H9 (cell line): ENCODE measurements around the gene KLHL28. TPM values are rescaled to one million over a fixed set of nuclear protein-coding genes. Genes with fewer than 3 reads are reported as not detected.

Experiments used
- DNase-seq: peaks from one replicate; pipeline ENCODE4 v3.0.0-alpha.2; 2017
- H2AFZ ChIP-seq: one replicate; pipeline ENCODE4 v1.6.1; 2013; ENCODE audit warnings: mild to moderate bottlenecking, low read length, control low read depth, moderate library complexity
- H2AK5ac ChIP-seq: 2 replicates; pipeline ENCODE4 v1.6.1; 2013; ENCODE audit warnings: low read length, control low read depth, mixed read lengths; ENCODE audit not compliant: insufficient read length
- H2BK120ac ChIP-seq: one replicate; pipeline ENCODE4 v1.6.1; 2013; ENCODE audit warnings: low read depth, mild to moderate bottlenecking, low read length, control low read depth, inconsistent platforms; ENCODE audit not compliant: poor library complexity, severe bottlenecking
- H2BK12ac ChIP-seq: 2 replicates; pipeline ENCODE4 v1.6.1; 2013; ENCODE audit warnings: low read length, control low read depth, mixed read lengths, low read depth; ENCODE audit not compliant: insufficient read length
- H2BK15ac ChIP-seq: 2 replicates; pipeline ENCODE4 v1.6.1; 2013; ENCODE audit warnings: low read depth, low read length, control low read depth
- H2BK20ac ChIP-seq: one replicate; pipeline ENCODE4 v1.6.1; 2013; ENCODE audit warnings: low read depth, mild to moderate bottlenecking, low read length, control low read depth, inconsistent platforms; ENCODE audit not compliant: poor library complexity, severe bottlenecking
- H2BK5ac ChIP-seq: 2 replicates; pipeline ENCODE4 v1.6.1; 2013; ENCODE audit warnings: low read length, control low read depth, mixed read lengths; ENCODE audit not compliant: insufficient read length
- H3K14ac ChIP-seq: 2 replicates; pipeline ENCODE4 v1.6.1; 2013; ENCODE audit warnings: low read length, control low read depth; ENCODE audit not compliant: insufficient read depth
- H3K18ac ChIP-seq: 2 replicates; pipeline ENCODE4 v1.6.1; 2013; ENCODE audit warnings: low read depth, mild to moderate bottlenecking, mixed read lengths, low read length, control low read depth; ENCODE audit not compliant: insufficient read length
- H3K23ac ChIP-seq: 2 replicates; pipeline ENCODE4 v1.6.1; 2013; ENCODE audit warnings: low read length, control low read depth, mixed read lengths, low read depth; ENCODE audit not compliant: insufficient read length
- H3K23me2 ChIP-seq: 2 replicates; pipeline ENCODE4 v1.6.1; 2013; ENCODE audit warnings: low read depth, mild to moderate bottlenecking, mixed read lengths, low read length, control low read depth; ENCODE audit not compliant: insufficient read length, poor library complexity, severe bottlenecking
- H3K27ac ChIP-seq: 2 replicates; pipeline ENCODE4 v1.5.1; 2013; ENCODE audit warnings: low read length, control low read depth, mixed read lengths, low read depth; ENCODE audit not compliant: insufficient read length
- H3K27me3 ChIP-seq: 2 replicates; pipeline ENCODE4 v1.6.1; 2013; ENCODE audit warnings: low read length, control low read depth, inconsistent platforms; ENCODE audit not compliant: insufficient read depth
- H3K4ac ChIP-seq: 2 replicates; pipeline ENCODE4 v1.6.1; 2013; ENCODE audit warnings: low read depth, mild to moderate bottlenecking, control low read depth, inconsistent platforms, low read length, moderate library complexity
- H3K4me1 ChIP-seq: 2 replicates; pipeline ENCODE4 v1.6.1; 2013; ENCODE audit warnings: low read length, control low read depth, inconsistent platforms; ENCODE audit not compliant: insufficient read depth
- H3K4me2 ChIP-seq: 2 replicates; pipeline ENCODE4 v1.6.1; 2013; ENCODE audit warnings: low read length, control low read depth, mixed read lengths; ENCODE audit not compliant: insufficient read length, insufficient read depth
- H3K56ac ChIP-seq: 2 replicates; pipeline ENCODE4 v1.6.1; 2013; ENCODE audit warnings: low read depth, mild to moderate bottlenecking, mixed read lengths, low read length, control low read depth; ENCODE audit not compliant: insufficient read length
- H3K79me1 ChIP-seq: 2 replicates; pipeline ENCODE4 v1.6.1; 2013; ENCODE audit warnings: low read depth, mild to moderate bottlenecking, moderate library complexity, low read length, control low read depth, inconsistent platforms; ENCODE audit not compliant: insufficient read depth, poor library complexity, severe bottlenecking
- H3K79me2 ChIP-seq: 2 replicates; pipeline ENCODE4 v1.6.1; 2013; ENCODE audit warnings: low read length, control low read depth, inconsistent platforms; ENCODE audit not compliant: insufficient read depth
- H3K9ac ChIP-seq: 2 replicates; pipeline ENCODE4 v1.6.1; 2013; ENCODE audit warnings: low read length, control low read depth, mixed read lengths; ENCODE audit not compliant: insufficient read length; ENCODE audit errors: extremely low read depth
- H3K9me3 ChIP-seq: one replicate; pipeline ENCODE4 v1.6.1; 2013; ENCODE audit warnings: low read depth, low read length, inconsistent platforms; ENCODE audit not compliant: control insufficient read depth
- H3T11ph ChIP-seq: one replicate; pipeline ENCODE4 v1.6.1; 2013; ENCODE audit warnings: mild to moderate bottlenecking, low read length, control low read depth, inconsistent platforms
- H4K20me1 ChIP-seq: one replicate; pipeline ENCODE4 v1.6.1; 2013; ENCODE audit not compliant: control insufficient read depth, insufficient read length, insufficient read depth
- H4K5ac ChIP-seq: 2 replicates; pipeline ENCODE4 v1.6.1; 2013; ENCODE audit warnings: low read depth, mild to moderate bottlenecking, mixed read lengths, low read length, control low read depth; ENCODE audit not compliant: insufficient read length
- H4K8ac ChIP-seq: replicated peaks from 2 replicates; pipeline ENCODE4 v1.6.1; 2013; ENCODE audit warnings: low read length, control low read depth, mixed read lengths, low read depth; ENCODE audit not compliant: insufficient read length
- H4K91ac ChIP-seq: 2 replicates; pipeline ENCODE4 v1.6.1; 2013; ENCODE audit warnings: low read depth, mild to moderate bottlenecking, moderate library complexity, mixed read lengths, low read length, control low read depth; ENCODE audit not compliant: insufficient read length
- H3K27ac Mint-ChIP-seq, 3 experiments: 2 replicates in 2 of 3; 3 replicates in 1 of 3; pipeline ENCODE4 v1.8.0; 2020 to 2021; ENCODE audit warnings: mixed read lengths in 3 of 3, mild to moderate bottlenecking in 1 of 3, moderate library complexity in 1 of 3
- H3K27me3 Mint-ChIP-seq: 2 replicates; pipeline ENCODE4 v1.8.0; 2021; ENCODE audit warnings: low read depth, mild to moderate bottlenecking, moderate library complexity, mixed read lengths
- H3K36me3 Mint-ChIP-seq, 3 experiments: 2 replicates in 2 of 3; 3 replicates in 1 of 3; pipeline ENCODE4 v1.8.0; 2020 to 2021; ENCODE audit warnings: low read depth in 3 of 3, mixed read lengths in 3 of 3; ENCODE audit not compliant: insufficient read depth in 1 of 3
- H3K4me1 Mint-ChIP-seq, 2 experiments: 2 replicates each; pipeline ENCODE4 v1.8.0; 2020; ENCODE audit warnings: mixed read lengths in 2 of 2
- H3K4me3 Mint-ChIP-seq, 2 experiments: 2 replicates in 1 of 2; 3 replicates in 1 of 2; pipeline ENCODE4 v1.8.0; 2020 to 2021; ENCODE audit warnings: mild to moderate bottlenecking in 2 of 2, mixed read lengths in 2 of 2, moderate library complexity in 1 of 2
- H3K9me3 Mint-ChIP-seq, 2 experiments: 2 replicates in 1 of 2; 3 replicates in 1 of 2; pipeline ENCODE4 v1.8.0; 2020; ENCODE audit warnings: mild to moderate bottlenecking in 2 of 2, mixed read lengths in 2 of 2, moderate library complexity in 1 of 2
- WGBS: extraction: QIAGEN DNeasy Blood & Tissue Kit; methylation state at CpG from one replicate; pipeline ENCODE4 v1.1.7; 2013; ENCODE audit warnings: missing lambda C conversion rate, low lambda C conversion rate, mixed read lengths; ENCODE audit not compliant: insufficient read length; ENCODE audit errors: extremely low coverage; 5-methylcytosine and 5-hydroxymethylcytosine counted together
- total RNA-seq: library from RNA; stranded (reverse); gene quantifications from 2 replicates; pipeline ENCODE4 v1.2.1, GENCODE V29; 2021
- TF ChIP-seq, protein P1 (sequence below): fragments of 200-600 bp; sonication (generic); conservative IDR thresholded peaks from 3 replicates; pipeline ENCODE4 v1.8.0; 2021; ENCODE audit warnings: antibody characterized with exemption, mild to moderate bottlenecking

Gene KLHL28
- total RNA-seq, 1 experiment from 2014 or later: 10.2 TPM

DNA sequence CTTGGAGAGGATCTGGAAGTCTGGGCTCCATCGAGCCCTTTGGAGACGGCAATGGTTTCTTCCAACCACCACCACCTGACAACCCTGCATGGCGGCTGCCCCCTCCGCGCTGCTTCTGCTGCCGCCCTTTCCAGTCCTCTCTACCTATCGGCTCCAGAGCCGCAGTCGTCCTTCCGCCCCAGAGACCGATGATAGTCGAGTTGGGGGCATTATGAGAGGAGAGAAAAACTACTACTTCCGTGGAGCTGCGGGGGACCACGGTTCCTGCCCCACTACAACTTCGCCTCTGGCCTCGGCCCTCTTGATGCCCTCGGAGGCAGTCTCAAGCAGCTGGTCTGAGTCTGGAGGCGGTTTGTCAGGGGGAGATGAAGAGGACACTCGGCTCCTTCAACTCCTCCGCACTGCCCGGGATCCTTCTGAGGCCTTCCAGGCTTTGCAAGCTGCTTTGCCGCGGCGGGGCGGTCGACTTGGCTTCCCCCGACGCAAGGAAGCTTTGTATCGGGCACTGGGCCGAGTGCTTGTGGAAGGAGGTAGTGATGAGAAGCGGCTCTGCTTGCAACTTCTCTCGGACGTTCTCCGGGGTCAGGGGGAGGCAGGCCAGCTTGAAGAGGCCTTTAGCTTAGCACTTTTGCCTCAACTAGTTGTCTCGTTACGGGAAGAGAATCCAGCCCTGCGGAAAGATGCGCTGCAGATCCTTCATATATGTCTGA is 742 bp upstream of the KLHL28 start:
- Histone ChIP-seq H3K9me3 (no peaks in the 10 kb centered on the region), H4K20me1 (no peaks in the 10 kb centered on the region), H2BK20ac (no peak overlapping the region), H3K23me2 (peaks cover 24% of the 10 kb centered on the region), H3K9ac (peak overlapping the region; percentile 66), H3K4me1 (peaks cover 10% of the 10 kb centered on the region), H3K14ac (peak overlapping the region; percentile 74), H4K5ac (no peak overlapping the region), H3K79me2 (peaks cover 16% of the 10 kb centered on the region; the same call in 1 of the 2 replicates), H2AK5ac (no peak overlapping the region), H2BK12ac (no peak overlapping the region), H2BK5ac (no peak overlapping the region), H3T11ph (no peak overlapping the region), H3K4me2 (peak overlapping the region; percentile 99), H3K23ac (no peak overlapping the region), H2AFZ (no peak overlapping the region), H2BK120ac (no peak overlapping the region), H3K56ac (no peak overlapping the region), H3K27me3 (no peaks in the 10 kb centered on the region), H3K4ac (no peak overlapping the region), H2BK15ac (no peak overlapping the region), H4K91ac (no peak overlapping the region), H3K18ac (peak overlapping the region; percentile 46), H3K27ac (peak overlapping the region; percentile 29), H3K79me1 (no peaks in the 10 kb centered on the region), H4K8ac (no peak overlapping the region)
- Mint-ChIP-seq H3K27ac (no peak overlapping the region; a peak in 1 of 7 replicates), H3K27me3 (no peaks in the 10 kb centered on the region), H3K9me3 (no peaks in the 10 kb centered on the region), H3K4me1 (peaks cover 44 to 45% of the 10 kb centered on the region in 2 experiments), H3K4me3 (no peak overlapping the region), H3K36me3 (peaks cover 5 to 9% (median 7%) of the 10 kb centered on the region in 3 experiments; a peak in 4 of 7 replicates)
- TF ChIP-seq, protein P1, sequence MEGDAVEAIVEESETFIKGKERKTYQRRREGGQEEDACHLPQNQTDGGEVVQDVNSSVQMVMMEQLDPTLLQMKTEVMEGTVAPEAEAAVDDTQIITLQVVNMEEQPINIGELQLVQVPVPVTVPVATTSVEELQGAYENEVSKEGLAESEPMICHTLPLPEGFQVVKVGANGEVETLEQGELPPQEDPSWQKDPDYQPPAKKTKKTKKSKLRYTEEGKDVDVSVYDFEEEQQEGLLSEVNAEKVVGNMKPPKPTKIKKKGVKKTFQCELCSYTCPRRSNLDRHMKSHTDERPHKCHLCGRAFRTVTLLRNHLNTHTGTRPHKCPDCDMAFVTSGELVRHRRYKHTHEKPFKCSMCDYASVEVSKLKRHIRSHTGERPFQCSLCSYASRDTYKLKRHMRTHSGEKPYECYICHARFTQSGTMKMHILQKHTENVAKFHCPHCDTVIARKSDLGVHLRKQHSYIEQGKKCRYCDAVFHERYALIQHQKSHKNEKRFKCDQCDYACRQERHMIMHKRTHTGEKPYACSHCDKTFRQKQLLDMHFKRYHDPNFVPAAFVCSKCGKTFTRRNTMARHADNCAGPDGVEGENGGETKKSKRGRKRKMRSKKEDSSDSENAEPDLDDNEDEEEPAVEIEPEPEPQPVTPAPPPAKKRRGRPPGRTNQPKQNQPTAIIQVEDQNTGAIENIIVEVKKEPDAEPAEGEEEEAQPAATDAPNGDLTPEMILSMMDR: no peak
- no peak for DNase-seq
- no CpG with 5 or more reads among the region's 39 CpGs for WGBS
